NCI-H146 (cell line): Measurements from ENCODE around the gene SHC3.

Experiments
- DNase-seq: peaks from one replicate; lab custom pipeline; 2025; lab: John Stamatoyannopoulos, UW

SHC3 gene

DNA sequence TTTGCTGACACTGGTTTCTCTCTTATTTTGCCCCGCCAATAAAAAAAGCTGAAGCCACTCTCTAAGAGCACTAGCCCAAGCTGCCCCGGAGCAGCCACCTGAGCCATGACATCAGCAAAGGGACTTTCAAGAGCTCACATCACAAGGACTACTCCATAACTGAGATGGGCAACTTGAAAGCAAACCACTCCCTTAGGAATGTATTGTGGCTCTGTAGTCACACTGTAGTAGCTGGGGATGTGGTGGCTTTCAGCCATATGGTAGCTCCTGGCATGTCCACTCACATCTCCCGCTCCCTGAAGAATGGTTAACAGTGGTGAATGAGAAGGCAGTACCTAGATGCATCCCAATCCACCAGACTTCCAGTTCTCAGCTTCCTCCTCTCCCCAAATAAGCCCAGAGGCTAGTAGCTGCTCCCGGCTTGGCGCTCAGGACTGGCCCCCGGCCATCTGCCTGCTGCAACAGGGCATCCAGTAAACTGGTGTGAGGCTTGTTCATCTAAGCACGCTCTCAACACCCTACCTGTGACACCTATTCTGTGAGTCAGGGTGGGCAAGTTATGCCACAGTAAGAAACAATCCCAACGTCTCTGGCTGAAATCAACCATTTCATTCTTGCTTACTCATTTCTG lies 123.6 kb downstream of the SHC3 start:
- no peak for DNase-seq

DNA sequence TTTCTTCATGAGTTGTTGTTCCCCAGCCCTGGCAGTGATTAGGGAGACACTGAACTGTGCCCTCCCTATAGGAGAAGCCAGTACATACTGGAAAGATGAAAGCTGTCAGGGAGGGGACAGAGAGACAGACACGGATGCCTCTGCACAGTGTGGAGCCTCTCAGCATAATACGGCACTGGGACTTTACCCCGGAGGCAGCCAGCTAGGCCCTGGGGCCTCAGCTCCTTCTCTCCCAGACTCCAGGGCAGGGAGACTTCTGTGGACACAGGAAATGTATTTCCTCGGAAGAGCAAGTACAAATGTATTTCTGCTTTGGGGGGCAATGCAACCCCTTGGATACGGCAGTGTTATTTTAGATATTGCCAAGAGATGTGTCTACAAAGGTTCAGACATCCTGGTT lies 125.3 kb downstream of the SHC3 start:
- no peak for DNase-seq

DNA sequence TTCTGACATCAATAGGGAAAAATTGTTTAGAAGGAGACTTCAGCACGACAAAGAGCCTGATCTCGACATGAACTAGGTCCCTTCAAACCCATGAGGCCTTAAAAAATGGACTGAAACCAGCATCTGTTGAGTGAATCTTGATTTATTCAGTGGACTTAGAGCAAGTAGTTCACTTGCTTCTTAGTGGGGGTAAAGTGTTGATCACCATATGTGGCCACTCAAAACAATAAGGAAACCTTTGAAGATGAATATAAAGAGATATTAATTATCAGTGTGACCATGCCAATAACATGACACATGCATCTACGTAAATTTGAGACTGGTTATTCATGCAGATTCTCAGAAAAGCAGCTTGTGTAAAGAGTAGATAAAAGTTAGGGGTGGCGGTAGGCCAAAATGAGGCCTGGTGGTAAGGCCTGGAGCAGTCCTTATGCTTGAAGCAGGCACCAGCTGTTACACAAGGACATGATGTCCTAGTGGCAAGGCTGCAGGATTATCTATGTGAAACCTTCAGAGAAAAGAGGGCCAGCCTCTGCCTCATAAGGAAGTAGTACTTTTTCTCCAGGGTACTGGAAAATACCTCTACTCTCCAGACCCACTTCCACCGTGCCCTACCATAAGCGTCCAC lies 126.0 kb downstream of the SHC3 start:
- DNase-seq: no peak

DNA sequence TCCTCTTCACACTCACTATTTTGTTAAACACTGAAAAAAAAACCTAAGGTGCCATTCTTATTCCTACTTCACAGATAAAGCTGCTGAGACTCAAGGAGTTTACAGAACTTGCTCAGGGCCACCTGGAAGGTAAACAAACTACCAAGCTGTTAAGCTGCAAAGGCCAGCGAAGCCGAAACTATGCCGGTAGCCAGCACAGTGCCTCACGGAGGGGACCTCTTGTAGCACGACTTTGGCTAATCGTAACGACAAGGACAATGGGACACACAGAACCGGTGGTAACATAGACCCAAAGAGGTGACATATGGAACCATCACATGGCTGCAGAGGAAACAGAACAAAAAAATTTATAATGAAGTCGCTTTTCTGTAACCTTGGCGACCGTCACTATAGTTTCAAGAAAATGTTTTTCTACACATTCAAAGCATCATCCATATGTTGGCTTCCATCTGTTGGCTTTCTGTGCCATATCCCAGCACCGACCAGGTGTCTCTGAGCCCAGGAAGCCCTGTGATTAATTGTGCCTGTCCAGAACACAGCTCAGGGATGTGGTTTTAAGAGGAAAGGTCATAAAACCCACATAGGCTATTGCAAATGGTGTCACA lies 127.1 kb downstream of the SHC3 start:
- no peak for DNase-seq

DNA sequence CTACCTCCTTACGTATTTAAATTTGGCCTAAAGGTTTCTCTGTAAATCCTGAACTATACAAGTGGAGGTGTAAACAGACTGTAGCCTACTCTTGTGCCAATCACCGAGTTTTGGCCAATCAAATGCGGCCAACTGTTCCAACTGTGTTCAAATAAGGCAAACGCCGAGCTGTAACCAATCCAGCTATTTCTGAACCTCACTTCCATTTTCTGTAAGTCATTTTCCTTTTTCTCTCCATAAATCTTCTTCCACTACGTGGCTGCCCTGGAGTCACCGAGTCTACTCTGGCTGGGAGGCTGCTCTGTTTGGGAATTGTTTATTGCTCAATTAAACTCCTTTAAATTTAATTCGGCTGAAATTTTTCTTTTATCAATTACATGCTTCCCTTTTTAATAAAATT lies 129.0 kb downstream of the SHC3 start:
- no peak for DNase-seq

DNA sequence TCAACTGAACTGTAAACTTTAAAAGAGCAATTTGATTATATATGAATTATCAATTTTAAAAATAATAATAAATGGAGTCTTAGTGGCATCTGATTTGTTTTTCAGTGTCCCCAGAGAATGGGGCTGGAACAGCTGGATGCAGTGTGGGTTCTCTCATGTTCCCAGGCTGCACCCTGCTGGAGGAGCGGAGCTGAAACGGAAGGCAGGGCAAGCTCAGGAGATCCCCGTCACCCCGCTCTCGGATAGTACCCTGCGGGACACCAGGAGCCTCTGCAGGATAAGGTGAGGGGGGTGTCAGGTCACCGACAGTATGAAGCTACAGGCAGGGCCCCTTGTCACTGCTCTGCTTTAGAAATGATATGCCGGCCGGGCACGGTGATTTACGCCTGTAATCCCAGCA lies 130.0 kb downstream of the SHC3 start:
- no peak for DNase-seq

DNA sequence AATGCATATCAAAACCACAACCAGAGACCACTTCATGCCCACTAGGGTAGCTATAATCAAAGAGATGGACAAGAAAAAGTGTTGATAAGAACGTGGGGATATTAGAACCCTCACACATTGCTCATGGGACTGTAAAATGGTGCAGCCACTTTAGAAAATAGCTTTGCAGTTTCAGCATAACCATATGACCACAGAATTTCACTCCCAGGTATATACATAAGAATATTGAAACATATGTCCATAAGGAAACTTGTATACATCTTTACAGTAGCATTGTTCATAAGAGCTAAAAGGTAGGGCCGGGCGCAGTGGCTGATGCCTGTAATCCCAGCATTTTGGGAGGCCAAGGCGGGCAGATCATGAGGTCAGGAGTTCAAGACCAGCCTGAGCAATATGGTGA lies 131.0 kb downstream of the SHC3 start:
- DNase-seq: no peak

DNA sequence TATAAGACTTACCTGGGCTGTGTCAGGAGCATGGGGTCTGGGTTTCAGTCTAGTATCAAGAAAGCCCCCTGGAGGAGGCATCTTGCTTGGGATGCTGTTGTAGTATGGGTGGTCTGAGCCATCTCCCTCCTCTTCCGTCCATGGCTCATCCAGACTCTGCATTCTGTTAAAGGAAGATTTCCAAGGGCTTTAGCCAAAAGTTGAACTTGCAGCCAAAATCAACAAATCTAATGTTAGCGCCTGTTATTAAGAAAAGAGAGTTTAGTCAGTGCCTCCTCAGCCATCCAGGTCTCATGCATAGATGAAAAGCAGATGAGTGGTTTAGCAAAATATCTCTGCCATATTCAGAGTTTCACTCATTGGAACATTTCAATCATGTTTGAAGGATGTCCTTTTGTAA lies 131.8 kb downstream of the SHC3 start:
- DNase-seq: no peak

DNA sequence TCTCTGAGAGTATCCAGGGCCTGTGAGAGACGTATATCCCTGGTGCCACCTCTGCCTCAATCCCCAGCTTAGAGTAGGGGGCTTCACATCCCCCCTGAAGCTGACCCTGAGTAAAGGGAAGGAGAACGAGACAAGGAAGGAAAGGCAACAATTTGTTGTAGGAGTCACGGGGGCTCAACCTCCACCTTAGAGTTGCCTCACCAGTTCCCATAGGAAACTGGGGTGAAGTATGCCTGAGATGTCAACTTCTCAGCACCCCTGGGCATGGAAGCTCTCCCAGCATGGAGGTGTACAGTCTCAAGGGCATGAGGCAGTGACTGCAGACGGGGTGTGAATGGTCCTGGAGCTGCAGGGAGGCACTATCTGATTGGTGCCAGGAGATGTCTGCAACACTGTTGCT lies 133.7 kb downstream of the SHC3 start:
- no peak for DNase-seq

DNA sequence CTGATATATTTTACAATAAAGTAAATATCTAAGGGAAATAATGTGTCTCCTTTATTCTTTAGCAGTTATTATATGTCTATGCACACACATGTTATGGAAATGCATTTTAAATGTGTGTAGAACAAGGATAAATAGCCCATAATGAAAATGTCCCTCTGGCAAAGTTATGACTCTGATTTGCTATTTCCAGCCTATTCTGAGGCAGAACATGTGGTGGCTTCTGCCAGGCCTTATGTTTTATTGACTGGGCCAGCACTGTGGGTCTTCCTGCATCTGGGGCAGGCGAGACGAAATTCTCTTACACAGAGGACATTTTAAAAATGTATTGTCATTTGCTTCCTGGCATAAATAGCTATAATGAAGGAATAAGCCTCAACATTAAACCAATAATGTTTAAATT lies 134.5 kb downstream of the SHC3 start:
- DNase-seq: no peak

DNA sequence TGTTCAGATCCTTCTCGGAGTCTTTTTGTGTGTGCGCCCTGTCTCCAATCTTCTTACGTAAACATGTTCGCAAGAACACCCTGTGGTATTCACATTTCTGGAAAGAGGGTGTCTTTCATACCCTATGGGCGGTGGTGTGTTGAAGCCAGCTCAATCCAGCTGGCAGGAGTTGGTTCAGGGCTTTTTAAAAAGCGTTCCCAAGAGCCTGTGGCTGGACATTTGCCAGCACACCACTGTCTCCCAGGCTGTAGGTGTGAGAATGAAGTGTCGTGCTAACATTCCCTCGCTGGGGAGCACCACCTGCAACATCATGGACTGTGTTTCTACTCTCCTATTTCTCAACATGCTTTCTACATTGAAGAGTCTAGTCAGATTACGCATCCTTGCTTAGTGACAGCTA lies 135.6 kb downstream of the SHC3 start:
- DNase-seq: no peak

DNA sequence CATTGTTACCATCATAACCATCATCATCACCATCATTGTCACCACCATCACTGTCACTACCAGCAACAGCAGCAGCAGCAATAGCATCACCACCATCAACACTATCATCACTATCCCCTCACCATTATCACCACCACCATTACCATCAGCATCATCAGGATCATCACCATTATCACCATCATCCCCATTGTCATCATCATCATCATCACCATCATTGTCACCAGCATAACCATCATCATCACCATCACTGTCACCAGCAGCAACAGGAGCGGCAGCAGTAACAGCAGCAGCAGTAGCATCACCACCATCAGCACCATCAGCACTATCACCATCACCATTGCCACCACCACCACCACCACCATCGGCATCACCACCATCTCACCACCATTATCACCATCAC lies 139.0 kb downstream of the SHC3 start:
- no peak for DNase-seq

DNA sequence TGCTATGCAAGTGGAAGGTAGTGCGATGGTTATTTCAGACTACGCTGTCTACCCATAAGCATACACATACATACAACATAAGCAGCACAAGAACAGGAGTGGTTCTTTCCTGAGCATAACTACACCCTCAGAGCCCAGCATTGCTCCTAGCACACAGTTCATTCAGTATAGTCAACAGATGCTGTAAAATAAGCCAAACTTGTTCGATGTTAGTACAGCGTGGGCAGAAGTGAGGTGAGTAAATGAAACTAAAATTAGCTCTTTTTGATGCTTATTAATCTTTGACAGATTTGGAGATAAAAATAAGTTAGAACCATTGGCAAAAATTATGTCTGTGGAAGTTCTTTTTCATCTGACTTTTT lies 139.5 kb downstream of the SHC3 start:
- DNase-seq: no peak

DNA sequence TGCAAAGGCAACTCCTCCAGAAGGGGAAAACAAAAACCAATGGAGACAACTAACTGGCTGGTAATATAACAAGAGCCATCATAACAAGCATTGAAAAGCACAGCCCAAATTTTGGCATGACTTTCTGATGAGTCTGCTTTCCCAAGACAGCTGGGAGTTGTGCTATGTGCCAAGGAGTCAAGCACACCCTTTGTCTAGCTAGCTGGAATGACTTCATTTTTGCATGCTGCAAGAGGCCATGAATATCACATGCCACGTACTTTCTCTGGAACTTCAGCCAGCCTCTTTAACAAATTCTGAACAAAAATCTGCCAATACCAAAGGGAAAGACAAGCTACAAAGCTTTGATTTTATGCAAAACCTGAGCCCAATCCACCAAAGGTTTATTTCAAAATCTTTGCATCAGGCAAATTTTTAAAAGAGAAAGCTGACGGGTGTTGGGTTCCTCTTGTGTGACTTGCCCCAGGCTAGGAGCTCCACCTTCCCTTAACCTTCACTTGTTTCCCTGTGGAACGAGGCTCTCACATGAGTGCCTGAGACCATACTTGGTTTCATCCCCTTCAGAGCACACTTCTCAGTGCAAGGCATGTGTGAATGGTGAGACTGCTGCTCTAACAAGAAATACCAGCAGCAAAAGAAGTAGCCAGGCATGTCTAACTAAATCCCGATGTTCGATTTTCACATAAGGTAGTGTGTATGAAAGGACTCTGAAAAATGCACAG lies 140.1 kb downstream of the SHC3 start:
- no peak for DNase-seq

DNA sequence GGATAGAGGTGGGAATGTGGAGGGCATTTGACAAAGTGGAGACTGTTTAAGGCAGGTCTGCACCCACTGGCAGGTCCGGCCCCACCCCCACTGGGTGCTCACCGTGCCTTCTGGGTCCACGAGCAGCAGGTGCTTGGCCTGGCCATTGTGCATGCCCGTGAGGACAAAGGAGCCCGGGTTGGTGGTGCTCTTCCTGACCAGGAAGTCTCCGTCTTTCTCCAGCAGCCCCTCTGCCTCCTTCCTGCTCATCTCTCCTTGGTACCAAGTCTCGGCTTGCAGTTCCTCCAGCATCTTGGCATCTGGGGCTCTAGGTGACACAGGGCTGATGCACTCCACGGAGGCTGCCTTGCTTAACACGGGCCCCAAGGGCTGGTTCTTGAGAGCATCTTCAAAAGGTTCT lies 140.7 kb downstream of the SHC3 start:
- DNase-seq: no peak

DNA sequence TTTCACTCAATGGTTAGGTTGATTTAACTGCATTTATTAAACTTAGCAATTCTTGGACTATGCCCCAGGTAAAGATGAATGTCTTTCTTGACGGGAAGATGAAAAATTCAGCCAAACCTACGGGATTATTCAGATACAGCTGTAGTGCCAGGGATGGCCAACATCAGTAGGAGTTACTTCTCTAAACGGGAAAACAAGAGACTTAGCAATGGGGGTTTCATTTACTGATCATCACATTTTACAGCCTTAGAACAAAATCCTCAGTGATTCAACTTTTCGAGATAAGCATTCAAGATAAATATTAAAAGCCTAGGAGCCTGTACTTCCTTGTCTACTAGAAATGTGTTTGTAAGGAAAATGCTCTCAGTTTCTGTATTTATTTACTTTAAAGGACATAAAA lies 141.3 kb downstream of the SHC3 start:
- no peak for DNase-seq

DNA sequence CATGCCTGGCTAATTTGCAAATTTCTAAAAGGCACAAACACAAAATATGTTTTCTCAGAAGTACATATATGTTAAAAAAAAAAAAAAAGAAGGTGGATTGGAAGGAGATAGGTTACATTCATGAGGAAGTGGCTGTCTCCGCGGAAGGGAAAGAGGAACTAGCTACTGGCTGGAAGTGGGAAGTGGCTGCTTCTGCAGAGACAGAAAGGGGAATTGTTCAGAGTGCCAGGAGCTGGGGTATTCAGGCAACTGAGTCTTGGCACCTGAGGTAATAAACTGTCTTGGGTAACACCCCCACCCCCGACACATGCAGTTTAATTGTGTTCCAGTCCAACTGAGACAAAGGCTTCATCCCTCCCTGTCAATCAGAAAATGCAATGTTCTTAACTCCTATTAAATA lies 141.7 kb downstream of the SHC3 start:
- no peak for DNase-seq

DNA sequence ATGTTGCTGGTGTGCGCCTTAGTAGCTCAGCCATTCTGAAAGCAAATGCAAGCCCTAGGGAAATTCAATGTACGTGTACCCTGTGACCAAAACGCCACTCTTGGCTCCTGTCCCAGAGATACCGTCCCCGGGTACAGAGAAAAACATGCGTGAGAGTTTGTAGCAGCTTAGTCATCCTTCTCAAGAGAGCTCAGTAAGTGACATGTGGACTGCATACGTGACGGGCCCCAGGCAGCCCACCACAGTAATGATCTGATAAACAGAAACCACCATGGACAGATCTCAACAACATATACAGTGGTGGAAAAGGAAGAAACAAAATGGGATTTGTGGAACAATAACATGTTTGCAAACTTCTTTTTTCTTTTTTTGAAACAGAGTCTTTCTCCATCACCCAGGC lies 142.2 kb downstream of the SHC3 start:
- no peak for DNase-seq

DNA sequence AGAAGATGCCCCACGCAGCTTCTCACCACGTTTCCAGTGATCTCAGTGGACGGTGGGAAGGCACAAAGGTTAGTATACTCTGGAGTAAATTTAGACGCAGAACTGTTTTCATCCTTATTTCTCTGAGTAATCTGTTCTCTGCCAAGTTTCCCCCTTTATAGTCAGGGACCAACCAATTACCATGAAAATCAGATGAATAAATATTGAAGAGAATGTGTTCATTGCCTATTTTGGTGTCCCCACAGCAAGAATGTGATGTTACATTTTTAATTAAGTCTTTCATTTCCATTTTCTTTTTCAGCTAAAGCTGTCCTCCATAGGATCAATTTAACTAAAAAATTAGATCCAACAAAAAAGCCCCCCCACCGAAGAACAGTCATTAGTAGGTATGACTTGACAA lies 146.0 kb downstream of the SHC3 start:
- DNase-seq: no peak

DNA sequence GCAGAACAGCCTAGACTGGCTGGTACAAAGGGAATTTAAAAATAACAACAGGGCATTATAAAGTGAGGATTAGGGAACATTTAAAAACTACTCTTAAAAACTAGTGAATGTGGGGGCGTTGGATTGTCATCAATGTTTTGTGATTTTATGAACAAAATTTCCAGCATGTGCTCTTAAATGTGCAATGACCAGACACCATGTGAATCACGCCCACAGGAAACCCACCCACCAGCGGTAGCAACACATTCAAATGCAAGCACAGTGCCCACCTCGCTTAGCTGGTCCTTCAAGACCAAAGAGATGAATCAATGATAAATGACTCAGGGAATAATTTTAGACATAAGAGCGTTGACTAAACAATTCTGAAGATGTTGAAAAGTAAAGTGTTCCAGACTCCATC lies 146.4 kb downstream of the SHC3 start:
- no peak for DNase-seq

DNA sequence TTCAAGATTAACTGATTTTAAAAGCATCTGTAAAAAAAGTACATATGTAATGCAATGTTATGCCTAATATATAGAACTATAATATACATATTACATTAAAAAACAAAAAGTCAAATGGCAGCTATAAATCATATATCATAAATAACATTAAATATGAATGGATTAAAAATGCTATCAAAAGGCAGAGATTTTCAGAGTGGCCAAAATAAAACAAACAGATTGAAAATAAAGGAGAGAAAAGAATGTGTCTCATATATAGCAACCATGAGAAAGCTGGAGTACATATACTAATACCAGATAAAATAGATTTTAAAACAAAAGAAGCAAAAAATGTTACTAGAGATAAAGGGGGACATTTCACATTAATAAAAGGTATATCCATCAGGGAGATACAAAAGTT lies 148.8 kb downstream of the SHC3 start:
- DNase-seq: no peak

DNA sequence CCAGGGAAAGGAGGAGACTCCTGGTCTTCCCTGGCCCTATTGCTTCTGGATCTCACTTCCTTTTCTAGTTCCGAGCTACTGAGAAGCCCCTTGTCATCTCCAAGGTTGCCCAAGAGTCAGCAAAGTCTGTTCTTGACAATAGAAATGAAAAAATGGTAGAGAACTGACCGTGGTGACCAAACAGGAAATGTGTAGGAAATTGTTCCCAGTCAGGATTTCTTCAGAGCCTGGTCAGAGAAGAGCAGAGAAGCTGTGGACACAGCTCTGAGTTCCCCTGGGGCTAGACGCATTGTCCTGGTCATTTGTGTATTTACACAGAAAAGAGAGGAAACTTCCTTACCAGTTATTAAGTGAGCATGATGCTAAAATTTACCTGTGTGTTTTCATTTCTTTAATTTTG lies 151.7 kb downstream of the SHC3 start:
- DNase-seq: no peak

DNA sequence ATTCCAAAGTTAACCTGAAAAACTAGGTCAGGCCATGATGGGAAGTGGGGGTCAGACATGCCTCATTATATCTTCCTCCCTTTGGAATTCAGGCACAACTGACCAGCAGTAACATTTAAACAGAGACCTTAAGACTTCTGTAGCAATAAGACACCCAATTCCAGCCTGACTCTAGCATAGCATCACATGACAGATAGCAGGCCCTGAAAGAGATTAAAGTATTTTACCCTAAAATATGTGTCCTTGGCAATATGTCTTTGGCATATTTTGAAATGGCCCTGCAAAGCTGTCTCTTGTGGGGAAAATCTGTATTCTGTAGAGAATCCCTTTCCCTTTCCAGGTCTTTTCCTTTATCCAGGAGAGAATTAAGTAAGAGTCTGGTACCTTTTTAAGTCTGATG lies 153.1 kb downstream of the SHC3 start:
- DNase-seq: no peak
